Central memory CD8-positive, alpha-beta T cell (primary cell): Measurements from ENCODE around the gene CCDC112.

ENCODE experiments used
- ATAC-seq: fragments of 150-1000 bp; cut with Tn5 transposase; replicated peaks from 2 replicates; pipeline ENCODE4 v1.10.0; 2022; ENCODE audit warnings: mild to moderate bottlenecking, moderate FRiP score, moderate number of reproducible peaks; ENCODE audit not compliant: poor library complexity, severe bottlenecking; ENCODE audit errors: extremely low read depth
- DNase-seq, 2 donors: peaks; one replicate each; pipeline ENCODE4 v3.0.0; 2021; ENCODE audit warnings: low spot score in 2 of 2
- H3K27ac Mint-ChIP-seq: one replicate; pipeline ENCODE4 v1.8.0; 2022; ENCODE audit warnings: low read depth, mild to moderate bottlenecking, moderate library complexity, mixed read lengths
- H3K27me3 Mint-ChIP-seq: one replicate; pipeline ENCODE4 v1.8.0; 2022; ENCODE audit warnings: mixed read lengths
- H3K36me3 Mint-ChIP-seq: one replicate; pipeline ENCODE4 v1.8.0; 2022; ENCODE audit warnings: mild to moderate bottlenecking, moderate library complexity, mixed read lengths; ENCODE audit not compliant: insufficient read depth
- H3K4me1 Mint-ChIP-seq: one replicate; pipeline ENCODE4 v1.8.0; 2022; ENCODE audit warnings: mixed read lengths
- H3K4me3 Mint-ChIP-seq: one replicate; pipeline ENCODE4 v1.8.0; 2022; ENCODE audit warnings: mild to moderate bottlenecking, moderate library complexity, mixed read lengths
- H3K9me3 Mint-ChIP-seq: one replicate; pipeline ENCODE4 v1.8.0; 2022; ENCODE audit warnings: mixed read lengths

CCDC112 gene, protein sequence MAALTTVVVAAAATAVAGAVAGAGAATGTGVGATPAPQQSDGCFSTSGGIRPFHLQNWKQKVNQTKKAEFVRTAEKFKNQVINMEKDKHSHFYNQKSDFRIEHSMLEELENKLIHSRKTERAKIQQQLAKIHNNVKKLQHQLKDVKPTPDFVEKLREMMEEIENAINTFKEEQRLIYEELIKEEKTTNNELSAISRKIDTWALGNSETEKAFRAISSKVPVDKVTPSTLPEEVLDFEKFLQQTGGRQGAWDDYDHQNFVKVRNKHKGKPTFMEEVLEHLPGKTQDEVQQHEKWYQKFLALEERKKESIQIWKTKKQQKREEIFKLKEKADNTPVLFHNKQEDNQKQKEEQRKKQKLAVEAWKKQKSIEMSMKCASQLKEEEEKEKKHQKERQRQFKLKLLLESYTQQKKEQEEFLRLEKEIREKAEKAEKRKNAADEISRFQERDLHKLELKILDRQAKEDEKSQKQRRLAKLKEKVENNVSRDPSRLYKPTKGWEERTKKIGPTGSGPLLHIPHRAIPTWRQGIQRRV

DNA sequence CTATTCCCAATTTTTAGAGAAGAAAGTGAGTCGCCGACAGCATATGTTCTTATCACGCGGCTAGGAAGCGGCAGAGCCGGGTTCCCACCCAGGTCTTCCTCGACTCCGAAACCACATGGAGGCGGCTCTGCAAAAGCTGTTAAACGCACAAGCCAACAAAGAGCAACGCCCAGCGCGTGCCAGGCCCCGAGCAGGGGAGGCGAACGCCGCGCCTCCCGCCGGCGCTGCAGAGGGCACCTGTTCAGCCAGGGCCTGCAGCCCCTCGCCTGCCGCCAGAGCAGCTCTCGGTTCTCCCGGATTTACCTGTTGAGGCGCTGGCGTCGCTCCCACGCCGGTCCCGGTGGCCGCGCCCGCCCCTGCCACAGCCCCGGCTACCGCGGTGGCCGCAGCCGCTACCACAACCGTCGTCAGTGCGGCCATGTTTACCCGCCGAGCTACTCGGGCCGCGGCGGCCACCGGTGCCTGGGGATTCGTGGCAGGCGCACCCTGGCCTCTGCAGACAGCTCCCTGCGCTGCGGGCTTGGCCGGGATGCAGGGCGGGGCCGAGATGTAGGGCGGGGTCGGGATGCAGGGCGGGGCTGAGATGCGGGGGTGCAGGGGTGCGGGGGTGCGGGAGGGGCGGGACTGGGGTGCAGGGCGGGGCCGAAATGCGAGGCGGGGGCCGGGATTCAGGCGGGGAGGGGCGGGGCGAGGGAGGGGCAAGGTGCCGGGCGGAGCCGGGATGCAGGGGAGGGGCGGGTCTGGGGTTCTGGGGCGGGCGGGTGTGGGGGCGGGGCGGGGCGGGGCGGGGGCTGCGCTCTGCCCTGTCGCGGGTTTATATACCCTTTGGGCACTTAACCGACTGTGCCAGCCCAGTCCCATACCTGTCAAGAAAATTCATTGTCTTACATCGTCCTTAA is at the start of gene CCDC112:
Gene CCDC112, minus strand, starts transcription at position 531 of the 899 bp plus-strand sequence. Its CDS starts 111 bp downstream, at position 420.
- H3K36me3 Mint-ChIP-seq: peaks cover 2% of the 10 kb centered on the region
- peaks cover 12% of the 10 kb centered on the region for H3K4me1 Mint-ChIP-seq
- H3K4me3 Mint-ChIP-seq: peak within 1 kb of the TSS; percentile 74
- DNase-seq (peak; percentile 33 to 42), ATAC-seq (peak; percentile 78)
- no peak within 1 kb of the TSS for H3K27ac Mint-ChIP-seq
- no peaks in the 10 kb centered on the region for H3K27me3 Mint-ChIP-seq
- peaks cover 5% of the 10 kb centered on the region for H3K9me3 Mint-ChIP-seq

DNA sequence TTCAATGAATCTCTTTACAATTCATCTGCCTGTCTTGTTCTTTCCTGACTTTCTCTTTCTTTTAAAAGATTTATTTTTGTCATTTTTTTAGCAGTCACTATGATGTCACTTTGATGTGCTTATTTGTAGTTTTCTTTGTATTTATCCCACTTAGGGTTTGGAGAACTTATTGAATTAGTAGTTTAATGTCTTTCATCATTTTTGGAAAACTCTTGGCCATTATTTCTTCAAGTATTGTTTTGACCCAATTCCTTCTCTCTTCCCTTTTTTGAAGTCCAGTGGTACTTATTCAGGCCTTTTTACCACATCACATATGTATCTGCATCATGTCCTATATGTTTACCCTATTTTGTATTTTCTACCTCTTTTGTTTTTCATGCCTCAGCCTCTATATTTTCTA is 48.9 kb upstream of the CCDC112 start:
- peaks cover 8% of the 10 kb centered on the region for H3K27me3 Mint-ChIP-seq
- H3K36me3 Mint-ChIP-seq: no peaks in the 10 kb centered on the region
- no peak overlapping the region for H3K4me3 Mint-ChIP-seq

DNA sequence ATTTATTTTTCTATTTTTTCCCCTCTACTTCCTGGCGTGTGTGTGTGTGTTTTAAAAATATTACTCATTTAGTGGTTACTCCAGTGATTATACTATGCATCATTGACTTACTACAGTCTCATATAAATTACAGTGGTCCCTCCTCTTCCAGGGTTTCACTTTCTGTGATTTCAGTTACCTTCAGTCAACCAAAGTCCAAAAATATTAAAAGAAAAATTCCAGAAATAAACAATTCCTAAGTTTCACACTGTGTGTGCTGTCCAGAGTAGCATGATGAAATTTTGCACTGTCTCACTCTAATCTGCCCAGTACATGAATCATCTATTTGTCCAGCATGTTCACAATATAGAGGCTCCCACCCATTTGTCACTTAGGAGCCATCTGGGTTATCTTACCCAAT is 47.4 kb upstream of the CCDC112 start:
- ATAC-seq (no peak), DNase-seq (no peak)
- no peaks in the 10 kb centered on the region for H3K4me1 Mint-ChIP-seq
- H3K4me3 Mint-ChIP-seq: no peak overlapping the region
- no peaks in the 10 kb centered on the region for H3K9me3 Mint-ChIP-seq
- peaks cover 20% of the 10 kb centered on the region for H3K27me3 Mint-ChIP-seq
- H3K27ac Mint-ChIP-seq: no peak overlapping the region
- H3K36me3 Mint-ChIP-seq: no peaks in the 10 kb centered on the region

More for the DNA sequence above, 48.9 kb upstream of the CCDC112 start:
- ATAC-seq: no peak
- Mint-ChIP-seq H3K4me1 (no peaks in the 10 kb centered on the region), H3K27ac (no peak overlapping the region), H3K9me3 (no peaks in the 10 kb centered on the region)
- no peak for DNase-seq

DNA sequence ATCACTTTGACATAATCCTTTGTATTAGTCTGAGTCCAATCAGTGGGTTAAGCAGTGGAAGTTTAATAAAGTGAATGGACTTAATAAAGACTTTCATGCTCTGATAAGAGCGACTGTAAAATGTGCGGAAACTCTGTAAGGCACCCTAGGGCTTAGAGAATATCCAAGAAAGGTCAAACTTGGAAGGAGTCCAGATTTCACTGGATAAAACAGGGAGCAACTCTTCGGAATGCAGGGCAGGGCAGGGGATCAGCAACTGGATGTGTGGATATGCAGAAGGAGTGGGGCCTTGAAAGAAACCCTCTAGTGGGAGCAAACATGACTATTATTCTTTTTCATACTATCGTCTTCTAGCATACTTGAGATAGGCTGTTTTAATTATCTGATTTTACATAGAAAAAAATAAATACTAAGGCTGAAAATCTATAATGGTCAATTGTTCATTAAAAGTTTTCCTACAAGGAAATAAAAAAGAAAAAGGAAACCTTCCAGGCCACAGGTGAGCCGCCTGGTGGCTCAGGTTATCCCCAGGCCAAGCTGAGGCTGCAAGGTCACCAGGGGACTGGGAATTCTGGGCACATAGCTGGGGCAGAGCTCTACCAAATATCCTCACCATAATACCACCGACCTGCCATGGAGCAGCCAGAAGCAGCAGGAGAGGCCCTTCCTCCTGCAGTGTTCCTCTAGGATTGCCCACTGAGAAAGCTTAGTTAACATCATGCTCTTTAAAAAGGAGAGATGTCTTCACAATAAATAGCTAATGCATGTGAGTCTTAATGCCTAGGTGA is 46.3 kb upstream of the CCDC112 start:
- no peak overlapping the region for H3K4me3 Mint-ChIP-seq

DNA sequence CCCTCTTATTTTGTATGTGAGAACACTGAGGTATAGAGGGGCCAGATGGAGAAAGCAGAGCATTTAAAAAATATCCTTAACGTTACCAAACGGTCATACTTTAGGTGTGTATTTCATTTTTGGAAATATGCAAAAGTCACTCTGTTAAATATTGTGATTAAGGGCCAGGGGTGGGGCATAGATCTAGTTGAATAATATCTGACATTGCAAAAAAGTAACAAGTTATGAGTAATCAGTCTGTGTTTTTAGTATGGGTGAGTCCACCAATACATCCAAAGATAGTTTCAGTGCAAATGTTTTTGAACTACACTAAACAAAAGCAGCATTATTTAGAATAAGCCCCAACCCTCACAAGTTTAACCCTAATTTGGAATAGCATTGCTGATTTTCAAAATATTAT is 45.3 kb upstream of the CCDC112 start:
- H3K36me3 Mint-ChIP-seq: no peaks in the 10 kb centered on the region
- H3K9me3 Mint-ChIP-seq: no peaks in the 10 kb centered on the region
- no peak for ATAC-seq
- H3K27ac Mint-ChIP-seq: no peak overlapping the region
- DNase-seq: no peak
- H3K4me1 Mint-ChIP-seq: no peaks in the 10 kb centered on the region
- peaks cover 34% of the 10 kb centered on the region for H3K27me3 Mint-ChIP-seq
- H3K4me3 Mint-ChIP-seq: no peak overlapping the region

More for the DNA sequence above, 46.3 kb upstream of the CCDC112 start:
- no peak overlapping the region for H3K27ac Mint-ChIP-seq
- H3K36me3 Mint-ChIP-seq: no peaks in the 10 kb centered on the region
- ATAC-seq (no peak), DNase-seq (no peak)
- peaks cover 31% of the 10 kb centered on the region for H3K27me3 Mint-ChIP-seq
- no peaks in the 10 kb centered on the region for H3K9me3 Mint-ChIP-seq
- no peaks in the 10 kb centered on the region for H3K4me1 Mint-ChIP-seq

DNA sequence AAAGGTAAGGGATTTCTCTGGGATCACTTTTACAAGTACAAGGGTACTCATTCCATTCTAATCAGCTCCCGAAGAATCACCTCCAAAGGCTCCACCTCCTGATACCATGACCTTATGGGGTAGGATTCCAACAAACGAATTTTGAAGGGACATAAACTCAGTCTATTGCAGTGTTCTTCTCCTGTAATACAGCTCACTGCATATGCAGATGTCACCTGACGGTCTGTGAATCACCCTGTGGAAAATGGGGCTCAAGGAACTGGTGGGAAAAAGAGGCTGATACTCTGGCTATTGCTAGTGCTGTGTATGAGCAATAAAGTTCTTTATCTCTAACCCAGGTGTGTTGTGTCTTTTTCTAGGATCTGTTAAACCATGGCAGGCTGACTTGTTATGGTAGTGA is 42.4 kb upstream of the CCDC112 start:
- no peaks in the 10 kb centered on the region for H3K9me3 Mint-ChIP-seq
- no peak overlapping the region for H3K27ac Mint-ChIP-seq
- H3K4me3 Mint-ChIP-seq: no peak overlapping the region
- DNase-seq (no peak), ATAC-seq (no peak)
- no peaks in the 10 kb centered on the region for H3K4me1 Mint-ChIP-seq
- peaks cover 34% of the 10 kb centered on the region for H3K27me3 Mint-ChIP-seq
- H3K36me3 Mint-ChIP-seq: no peaks in the 10 kb centered on the region

DNA sequence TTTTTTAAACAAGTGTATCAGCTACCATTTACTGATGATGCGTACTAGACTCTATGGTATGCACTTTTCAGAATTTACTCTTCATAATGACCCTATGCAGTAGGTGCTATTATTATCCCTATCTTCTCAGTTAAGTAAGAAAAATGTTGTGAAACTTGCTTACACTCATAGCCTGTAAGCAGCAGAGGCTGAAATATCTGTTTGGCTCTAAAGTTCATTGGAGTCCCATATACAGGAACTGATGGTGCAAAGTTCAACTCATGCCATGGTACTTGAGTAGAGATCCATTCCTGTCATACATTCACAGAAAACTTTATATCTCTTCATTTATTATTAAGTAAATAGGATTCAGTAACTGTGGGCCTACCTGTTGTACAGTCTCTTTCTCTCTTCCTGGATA is 41.4 kb upstream of the CCDC112 start:
- Mint-ChIP-seq H3K27ac (no peak overlapping the region), H3K27me3 (peaks cover 33% of the 10 kb centered on the region), H3K4me3 (no peak overlapping the region), H3K36me3 (no peaks in the 10 kb centered on the region), H3K9me3 (no peaks in the 10 kb centered on the region), H3K4me1 (peaks cover 5% of the 10 kb centered on the region)
- no peak for ATAC-seq
- no peak for DNase-seq

DNA sequence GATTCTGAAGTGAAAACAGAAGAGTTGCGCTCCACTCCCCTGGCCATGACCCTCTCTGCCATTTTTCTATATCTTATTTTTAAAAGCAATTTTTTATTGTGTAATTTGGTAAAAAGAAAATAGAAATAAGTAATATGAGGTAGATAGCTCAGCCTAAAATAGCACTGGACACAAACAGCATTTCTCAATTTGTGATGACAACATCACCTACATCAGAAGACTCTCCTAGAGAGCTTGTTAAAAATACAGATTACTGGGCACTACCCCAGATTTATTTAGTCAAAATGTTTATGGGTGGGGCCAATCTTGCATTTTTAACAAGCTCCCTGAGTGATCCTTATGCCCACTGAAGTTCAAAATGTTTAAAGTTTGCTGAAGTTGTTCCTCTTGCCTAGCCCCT is 40.5 kb upstream of the CCDC112 start:
- no peak for DNase-seq
- H3K4me1 Mint-ChIP-seq: peaks cover 6% of the 10 kb centered on the region
- H3K4me3 Mint-ChIP-seq: no peak overlapping the region
- no peaks in the 10 kb centered on the region for H3K36me3 Mint-ChIP-seq
- H3K27me3 Mint-ChIP-seq: peaks cover 26% of the 10 kb centered on the region
- ATAC-seq: no peak
- no peaks in the 10 kb centered on the region for H3K9me3 Mint-ChIP-seq
- no peak overlapping the region for H3K27ac Mint-ChIP-seq

DNA sequence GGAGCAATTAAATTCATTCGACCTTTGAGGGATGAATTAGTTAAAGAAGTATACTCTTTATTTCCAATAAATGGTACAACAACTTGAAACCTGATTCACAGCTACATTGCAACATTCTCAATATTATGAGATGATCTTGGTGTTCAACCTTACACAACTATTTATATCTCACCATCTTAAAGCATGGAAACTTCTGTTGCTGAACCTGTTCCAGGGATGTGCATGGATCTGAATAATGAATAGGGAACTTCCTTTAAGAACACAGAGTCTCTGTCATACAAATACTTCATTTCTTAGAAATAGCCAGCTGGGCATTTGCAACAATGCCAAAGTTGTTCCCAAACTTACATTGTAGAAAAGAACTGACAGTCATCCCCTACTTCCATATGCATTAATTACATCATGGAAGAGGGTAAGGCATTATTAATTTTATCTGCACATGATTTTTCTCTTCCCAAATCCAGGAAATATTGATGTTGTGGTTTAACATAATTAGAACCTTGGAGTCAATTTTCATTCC is 39.8 kb upstream of the CCDC112 start:
- Mint-ChIP-seq H3K4me1 (peaks cover 6% of the 10 kb centered on the region), H3K36me3 (no peaks in the 10 kb centered on the region), H3K9me3 (no peaks in the 10 kb centered on the region), H3K4me3 (no peak overlapping the region), H3K27ac (no peak overlapping the region), H3K27me3 (peaks cover 26% of the 10 kb centered on the region)
- ATAC-seq: no peak
- DNase-seq: no peak

DNA sequence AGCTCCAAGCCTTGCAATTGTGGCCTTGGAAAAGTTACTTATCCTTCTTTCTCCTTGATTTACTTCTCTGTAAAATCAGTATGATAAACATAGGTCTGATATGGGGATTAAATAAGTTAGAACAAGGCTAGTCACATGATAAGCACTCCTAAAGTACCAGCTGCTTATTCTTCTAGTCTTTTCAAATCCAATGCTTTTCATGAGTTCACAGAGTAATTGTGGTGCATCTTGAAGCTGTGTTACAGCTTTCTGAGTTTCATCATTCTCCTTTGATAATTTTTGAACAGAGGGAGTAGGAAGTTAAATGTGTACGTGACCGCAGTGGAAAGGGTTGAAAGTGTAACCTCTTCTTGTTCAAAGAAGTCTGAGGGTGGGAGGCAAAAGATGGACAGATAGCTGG is 38.8 kb upstream of the CCDC112 start:
- Mint-ChIP-seq H3K4me3 (no peak overlapping the region), H3K27ac (no peak overlapping the region), H3K36me3 (no peaks in the 10 kb centered on the region), H3K4me1 (peaks cover 6% of the 10 kb centered on the region), H3K27me3 (peaks cover 26% of the 10 kb centered on the region), H3K9me3 (no peaks in the 10 kb centered on the region)
- DNase-seq (no peak), ATAC-seq (no peak)

DNA sequence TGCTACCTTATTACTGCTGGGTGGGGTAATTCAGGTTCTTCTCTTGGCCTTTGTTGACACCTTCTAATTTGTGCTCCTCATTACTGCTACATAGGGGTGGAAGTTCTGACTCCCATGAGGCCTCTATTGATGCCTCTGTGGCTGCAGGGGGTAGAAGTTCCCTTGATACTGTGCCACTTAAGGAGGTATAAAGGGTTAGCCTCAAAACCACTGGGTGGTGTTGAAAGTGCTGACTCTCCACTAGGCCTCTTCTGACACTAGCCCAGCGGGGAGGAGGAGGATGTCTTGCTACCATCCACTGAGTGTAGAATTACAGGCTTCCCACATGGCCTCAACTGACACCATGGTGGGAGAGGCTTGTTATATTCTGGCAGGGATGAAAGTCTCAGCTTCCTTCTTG is 36.7 kb upstream of the CCDC112 start:
- DNase-seq (no peak), ATAC-seq (peak; percentile 40)
- Mint-ChIP-seq H3K27ac (peak overlapping the region; percentile 61), H3K4me1 (peaks cover 6% of the 10 kb centered on the region), H3K9me3 (no peaks in the 10 kb centered on the region), H3K27me3 (peaks cover 7% of the 10 kb centered on the region), H3K36me3 (no peaks in the 10 kb centered on the region), H3K4me3 (no peak overlapping the region)

DNA sequence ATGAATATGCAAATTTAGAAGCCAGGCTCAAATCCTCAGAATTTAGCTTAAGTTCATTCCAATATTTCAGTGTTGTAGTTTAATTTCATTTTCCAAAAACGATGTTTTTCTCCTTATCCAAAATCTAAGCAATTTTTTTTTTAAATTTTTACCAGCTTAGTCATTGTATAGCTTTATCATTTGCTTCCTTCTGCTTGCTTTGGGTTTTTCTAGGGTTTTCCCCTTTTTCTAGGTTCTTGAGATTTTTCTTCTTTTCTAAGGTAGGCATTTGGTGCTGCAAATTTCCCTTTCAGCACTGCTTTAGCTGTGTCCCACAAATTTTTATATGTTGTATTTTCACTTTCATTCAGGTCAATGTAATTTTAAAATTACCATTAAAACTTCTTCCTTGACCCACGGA is 34.4 kb upstream of the CCDC112 start:
- no peak overlapping the region for H3K4me3 Mint-ChIP-seq
- no peak overlapping the region for H3K27ac Mint-ChIP-seq
- DNase-seq (no peak), ATAC-seq (no peak)
- H3K27me3 Mint-ChIP-seq: no peaks in the 10 kb centered on the region
- no peaks in the 10 kb centered on the region for H3K36me3 Mint-ChIP-seq
- H3K4me1 Mint-ChIP-seq: peaks cover 6% of the 10 kb centered on the region
- no peaks in the 10 kb centered on the region for H3K9me3 Mint-ChIP-seq
